ENCODE data around the gene TMEM185B.

DNA sequence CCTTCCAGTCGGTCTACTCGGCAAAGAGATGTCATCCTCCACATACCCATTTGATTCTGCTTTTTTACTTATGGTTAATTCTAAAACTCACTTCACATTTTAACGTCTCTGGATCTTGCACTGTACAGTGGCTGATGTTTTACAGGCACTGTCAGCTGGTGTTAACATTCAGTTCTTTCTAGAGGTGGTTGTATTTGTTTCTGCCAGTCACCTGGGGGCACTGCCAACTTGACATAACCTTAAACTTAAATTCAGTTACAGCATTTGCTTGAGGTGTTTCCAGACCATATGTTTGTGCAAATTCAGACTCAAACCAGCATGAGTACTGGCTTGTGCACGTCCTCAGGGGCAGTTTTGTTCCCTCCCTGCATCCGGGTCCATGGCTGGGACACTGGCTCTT lies 5.3 kb upstream of the TMEM185B start:
- TF ChIP-seq POLR2A (IDR thresholded peaks at IDR 0.05) (no peak), CTCF (IDR thresholded peaks at IDR 0.05) (no peak), POLR2AphosphoS5 (IDR thresholded peaks at IDR 0.05) (no peak)
